HCT116 (cell line): ENCODE data around the gene POLR2H. TPM values are rescaled to one million over a fixed set of nuclear protein-coding genes. Genes with fewer than 3 reads are reported as not detected.
A peak's percentile ranks its signal among the peaks of the same experiment; 100 is the strongest.

Experiments
- ATAC-seq: fragments of 200-7000 bp; cut with Tn5 transposase; 2 replicates; pipeline ENCODE4 v1.9.1; 2020; ENCODE audit warnings: mild to moderate bottlenecking, moderate library complexity
- BruUV-seq: library from RNA; stranded (reverse); fragments of 400-500 nt; replicated peaks from 2 replicates; lab custom pipeline; 2021; lab: Mats Ljungman, UMichigan
- CTCF ChIA-PET: fragments of 300-600 bp; sonication (Branson Sonifier 250); formaldehyde crosslinking; loops from one replicate; lab custom pipeline; 2021; ENCODE audit warnings: antibody characterized with exemption; lab: Charles Lee
- POLR2A ChIA-PET: fragments of 300-600, 350-600 bp; sonication (Branson Sonifier 250); formaldehyde crosslinking; loops from one replicate; lab custom pipeline; 2021; ENCODE audit warnings: antibody characterized with exemption; lab: Charles Lee
- RAD21 ChIA-PET, 2 experiments: fragments of 300-600 bp; sonication (Branson Sonifier 250); formaldehyde crosslinking; loops; one replicate each; lab custom pipeline; 2023; ENCODE audit warnings: low total read pairs in 2 of 2; ENCODE audit not compliant: uncharacterized antibody in 2 of 2, unreplicated experiment in 2 of 2, low non-redundant PET in 1 of 2; lab: Charles Lee
- DNase-seq: peaks from one replicate; pipeline ENCODE4 v3.0.0-alpha.2; 2010; ENCODE audit warnings: low read depth, low spot score
- H2AFZ ChIP-seq: fragments of 200-600 bp; shearing (Covaris generic), sonication (generic); 2 replicates; pipeline ENCODE4 v1.6.1; 2017; ENCODE audit warnings: low read depth, mixed run types, mixed read lengths, antibody characterized with exemption, low read length; ENCODE audit not compliant: poor library complexity, severe bottlenecking
- H3K27ac ChIP-seq: 2 replicates; pipeline ENCODE4 v1.5.1; 2012; ENCODE audit warnings: low read depth, low read length
- H3K27me3 ChIP-seq: fragments of 200-600 bp; sonication (generic); 2 replicates; pipeline ENCODE4 v1.6.1; 2016; ENCODE audit warnings: mixed run types, low read length, mixed read lengths; ENCODE audit not compliant: insufficient read depth
- H3K36me3 ChIP-seq, 2 experiments: fragments of 200-500 bp in 1 of 2; fragments of 200-600 bp in 1 of 2; sonication (Bioruptor generic) in 1 of 2; sonication (generic) in 1 of 2; 2 replicates each; pipeline versions ENCODE4 v1.5.1 to v1.6.1; 2014 to 2016; ENCODE audit warnings: low read length in 2 of 2, inconsistent platforms in 1 of 2, mixed read lengths in 1 of 2, mixed run types in 1 of 2; ENCODE audit not compliant: insufficient read depth in 2 of 2, control insufficient read depth in 1 of 2
- H3K4me1 ChIP-seq, 2 experiments: fragments of 200-600 bp in 1 of 2; sonication (generic) in 1 of 2; 2 replicates each; pipeline versions ENCODE4 v1.5.1 to v1.6.1; 2012 to 2017; ENCODE audit warnings: low read length in 2 of 2, inconsistent platforms in 1 of 2, mild to moderate bottlenecking in 1 of 2, mixed read lengths in 1 of 2, mixed run types in 1 of 2, moderate library complexity in 1 of 2; ENCODE audit not compliant: insufficient read depth in 2 of 2, control insufficient read depth in 1 of 2
- H3K4me2 ChIP-seq: fragments of 200-600 bp; sonication (generic); 2 replicates; pipeline ENCODE4 v1.6.1; 2017; ENCODE audit warnings: mixed run types, low read length, mixed read lengths
- H3K4me3 ChIP-seq, 2 experiments: fragments of 200-600 bp in 1 of 2; sonication (generic) in 1 of 2; replicated peaks in 1 of 2; 2 replicates each; pipeline ENCODE4 v1.5.1; 2011 to 2016; ENCODE audit warnings: low read length in 2 of 2, control low read depth in 1 of 2, low read depth in 1 of 2, mild to moderate bottlenecking in 1 of 2, mixed read lengths in 1 of 2, mixed run types in 1 of 2
- H3K79me2 ChIP-seq: fragments of 200-600 bp; sonication (generic); 2 replicates; pipeline ENCODE4 v1.6.1; 2017; ENCODE audit warnings: mild to moderate bottlenecking, mixed run types, low read length, moderate library complexity, mixed read lengths; ENCODE audit not compliant: insufficient read depth
- H3K9ac ChIP-seq: fragments of 200-600 bp; sonication (generic); 2 replicates; pipeline ENCODE4 v1.6.1; 2016; ENCODE audit warnings: low read length, mixed read lengths
- H3K9me2 ChIP-seq: fragments of 200-600 bp; sonication (generic), shearing (Covaris generic); 2 replicates; pipeline ENCODE4 v1.6.1; 2017; ENCODE audit warnings: mixed run types, mild to moderate bottlenecking, moderate library complexity; ENCODE audit not compliant: insufficient read depth
- H3K9me3 ChIP-seq, 2 experiments: fragments of 200-500 bp in 1 of 2; fragments of 200-600 bp in 1 of 2; sonication (Bioruptor generic) in 1 of 2; sonication (generic) in 1 of 2; 2 replicates each; pipeline ENCODE4 v1.6.1; 2014 to 2017; ENCODE audit warnings: low read length in 2 of 2, mixed read lengths in 2 of 2, inconsistent platforms in 1 of 2, low read depth in 1 of 2, mild to moderate bottlenecking in 1 of 2, mixed run types in 1 of 2, moderate library complexity in 1 of 2; ENCODE audit not compliant: control insufficient read depth in 1 of 2, insufficient read depth in 1 of 2
- H4K20me1 ChIP-seq: fragments of 200-600 bp; sonication (generic), shearing (Covaris generic); 2 replicates; pipeline ENCODE4 v1.6.1; 2017; ENCODE audit warnings: mixed run types, mild to moderate bottlenecking, moderate library complexity; ENCODE audit not compliant: insufficient read depth
- CEBPB ChIP-seq: IDR thresholded peaks from 2 replicates; pipeline ENCODE4 v1.6.1; 2012; ENCODE audit warnings: low read depth
- EGR1 ChIP-seq: IDR thresholded peaks from 2 replicates; pipeline ENCODE4 v1.6.1; 2012; ENCODE audit warnings: low read depth
- ELF1 ChIP-seq: IDR thresholded peaks from 2 replicates; pipeline ENCODE4 v1.6.1; 2012; ENCODE audit warnings: low read depth, borderline replicate concordance
- EZH2 ChIP-seq: fragments of 200-600 bp; sonication (generic); IDR thresholded peaks from 2 replicates; pipeline ENCODE4 v1.6.1; 2017; ENCODE audit warnings: antibody characterized with exemption, mixed run types
- EZH2phosphoT487 ChIP-seq: fragments of 200-600 bp; IDR thresholded peaks from 2 replicates; pipeline ENCODE4 v1.6.1; 2018; ENCODE audit warnings: antibody characterized with exemption, borderline replicate concordance
- POLR2A ChIP-seq: IDR thresholded peaks from 2 replicates; pipeline ENCODE4 v1.7.0; 2011; ENCODE audit warnings: borderline replicate concordance; ENCODE audit not compliant: insufficient read depth, insufficient read length; ENCODE audit errors: extremely low read depth
- POLR2AphosphoS5 ChIP-seq: IDR thresholded peaks from 2 replicates; pipeline ENCODE4 v1.6.1; 2011; ENCODE audit warnings: mild to moderate bottlenecking, low read depth, low read length, moderate library complexity
- SP1 ChIP-seq: IDR thresholded peaks from 2 replicates; pipeline ENCODE4 v1.6.1; 2012; ENCODE audit warnings: low read depth
- ZFX ChIP-seq: fragments of 450-650 bp; IDR thresholded peaks from 2 replicates; pipeline ENCODE4 v1.6.1; 2017
- intact Hi-C: fragments of 100-400 bp; cut with micrococcal nuclease; formaldehyde crosslinking; loops from 2 replicates; pipeline ENCODE4 v1.10.0; 2022
- total RNA-seq: library from RNA; stranded (reverse); gene quantifications from one replicate; pipeline ENCODE4 v1.2.1, GENCODE V29; 2021; ENCODE audit not compliant: unreplicated experiment
- TF ChIP-seq, protein P1 (sequence below): IDR thresholded peaks from 2 replicates; pipeline ENCODE4 v1.6.1; 2012

The POLR2H gene
- total RNA-seq, 1 experiment from 2014 or later, result 156 TPM

DNA sequence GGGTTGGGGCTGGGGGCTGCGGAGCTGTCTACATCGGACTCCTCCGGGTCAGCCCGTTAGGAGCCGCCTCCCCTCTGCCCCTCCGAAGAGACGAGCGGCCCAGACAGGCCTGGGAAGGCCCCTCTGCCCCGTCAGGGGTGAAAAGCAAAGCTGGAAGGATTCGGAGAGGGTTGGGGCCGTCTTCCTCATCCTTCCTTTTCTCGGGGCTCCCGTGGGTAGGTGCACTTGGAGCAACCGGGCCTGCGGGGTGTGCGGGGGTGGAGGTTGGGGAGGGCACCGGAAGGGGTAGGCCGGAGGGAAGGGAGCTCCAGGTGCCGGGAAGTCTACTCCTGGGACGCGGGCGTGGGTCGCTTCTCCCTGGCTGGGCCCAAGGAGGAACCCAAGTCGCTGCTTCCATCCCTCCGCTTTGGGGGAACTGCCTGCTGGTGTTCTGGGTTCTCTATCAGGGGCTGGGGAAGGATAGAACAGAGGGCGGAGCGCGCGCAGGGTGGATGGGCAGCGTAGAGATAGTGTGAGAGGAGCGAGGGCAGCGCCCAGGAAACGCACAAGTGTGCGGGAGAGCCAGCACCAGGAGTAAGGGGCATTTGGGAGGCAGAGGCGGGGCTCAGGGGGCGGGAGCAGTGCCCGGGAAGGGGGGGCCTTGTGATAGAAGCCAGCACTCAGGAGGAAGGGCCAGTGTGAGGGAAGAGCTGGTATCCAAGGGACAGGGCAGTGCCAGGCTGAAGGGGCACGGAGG, 590 bp downstream of the POLR2H start:
- Histone ChIP-seq H3K27ac (peak overlapping the region; percentile 96), H3K4me1 (peaks cover 9 to 25% of the 10 kb centered on the region in 2 experiments), H3K9ac (peak overlapping the region; percentile 99), H3K9me2 (no peaks in the 10 kb centered on the region), H3K79me2 (peaks cover 47% of the 10 kb centered on the region), H4K20me1 (no peaks in the 10 kb centered on the region), H3K36me3 (peaks cover 20 to 21% of the 10 kb centered on the region in 2 experiments; a peak in 3 of 4 replicates), H3K27me3 (no peaks in the 10 kb centered on the region), H3K4me3 (peak overlapping the region; percentile 95 to 96), H3K9me3 (no peaks in the 10 kb centered on the region), H3K4me2 (peak overlapping the region; percentile 99), H2AFZ (no peak overlapping the region)
- intact Hi-C loops, result loop anchor here (2.0 kb wide), 2 partner anchors 47 to 183 kb away; partner anchors contain the start of gene EIF4G1
- ChIA-PET RAD21 (interaction anchor here in 1 of 2 experiments (0.6 to 0.7 kb wide), 2 partner anchors 9 to 10 kb away, joined by 3 read pairs; no protein-coding TSS in a partner anchor), CTCF (interaction anchor here (0.5 to 1.5 kb wide), 5 partner anchors 10 to 190 kb away, joined by 3 to 7 read pairs (median 3); no protein-coding TSS in a partner anchor), POLR2A (interaction anchor here (0.7 to 2.6 kb wide), 9 partner anchors 10 to 179 kb away, joined by 3 to 13 read pairs (median 4); no protein-coding TSS in a partner anchor)
- BruUV-seq, result TSS peak; percentile 33
- peak; percentile 36 for ATAC-seq
- TF ChIP-seq, protein P1, sequence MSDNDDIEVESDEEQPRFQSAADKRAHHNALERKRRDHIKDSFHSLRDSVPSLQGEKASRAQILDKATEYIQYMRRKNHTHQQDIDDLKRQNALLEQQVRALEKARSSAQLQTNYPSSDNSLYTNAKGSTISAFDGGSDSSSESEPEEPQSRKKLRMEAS, result no peak
- TF ChIP-seq SP1 (no peak), POLR2AphosphoS5 (peak; percentile 54; the same call in 1 of the 2 replicates), EZH2phosphoT487 (no peak), POLR2A (peak; percentile 7), EGR1 (no peak), CEBPB (no peak), EZH2 (no peak), ELF1 (no peak), ZFX (peak; percentile 48)
- peak; percentile 63 for DNase-seq
